HG03439 (cell line): ENCODE results near the gene PRDM1.

Experiments
- ATAC-seq: cut with Tn5 transposase; IDR thresholded peaks from one replicate; pipeline ENCODE4 v1.9.1; 2021; ENCODE audit warnings: mild to moderate bottlenecking, moderate library complexity; ENCODE audit not compliant: unreplicated experiment

Gene PRDM1

GRCh38 chr6:106094261-106094963 lies 8.3 kb downstream of the PRDM1 start:
- ATAC-seq: no peak

- no peak for ATAC-seq
Observed at GRCh38 chr6:106094964-106095335, 8.8 kb downstream of the PRDM1 start.

GRCh38 chr6:106097411-106098231 lies 11.5 kb downstream of the PRDM1 start:
- ATAC-seq: peak; percentile 40

- peak; percentile 43 for ATAC-seq
Observed at GRCh38 chr6:106098383-106099234, 12.5 kb downstream of the PRDM1 start.

- ATAC-seq: no peak
Observed at GRCh38 chr6:106099235-106099537, 13.1 kb downstream of the PRDM1 start.

- ATAC-seq: no peak
Observed at GRCh38 chr6:106100755-106101154, 14.6 kb downstream of the PRDM1 start.

- no peak for ATAC-seq
Observed at GRCh38 chr6:106101466-106101865, 15.3 kb downstream of the PRDM1 start.

- ATAC-seq: peak; percentile 52
Observed at GRCh38 chr6:106102034-106102433, 15.9 kb downstream of the PRDM1 start.

- no peak for ATAC-seq
Observed at GRCh38 chr6:106102967-106103727, 17.0 kb downstream of the PRDM1 start.

GRCh38 chr6:106103728-106104109 lies 17.6 kb downstream of the PRDM1 start:
- ATAC-seq: peak; percentile 29

- no peak for ATAC-seq
Observed at GRCh38 chr6:106104476-106104875, 18.3 kb downstream of the PRDM1 start.

GRCh38 chr6:106104941-106105340 lies 18.8 kb downstream of the PRDM1 start:
- ATAC-seq: no peak

GRCh38 chr6:106105493-106105892 lies 19.4 kb downstream of the PRDM1 start:
- ATAC-seq: no peak

GRCh38 chr6:106106276-106107042 lies 20.3 kb downstream of the PRDM1 start:
- ATAC-seq: no peak

- ATAC-seq: no peak
Observed at GRCh38 chr6:106107043-106107613, 21.0 kb downstream of the PRDM1 start.

GRCh38 chr6:106108129-106108528 lies 22.0 kb downstream of the PRDM1 start:
- no peak for ATAC-seq

- ATAC-seq: no peak
Observed at GRCh38 chr6:106109029-106109428, 22.9 kb downstream of the PRDM1 start.

GRCh38 chr6:106110164-106110826 lies 24.2 kb downstream of the PRDM1 start:
- ATAC-seq: no peak

GRCh38 chr6:106112433-106112832 lies 26.3 kb downstream of the PRDM1 start:
- ATAC-seq: no peak
